GM18499 (cell line): ENCODE data around the gene TBC1D9B.
A peak's percentile ranks its signal among the peaks of the same experiment; 100 is the strongest.

ENCODE experiments used
- ATAC-seq: cut with Tn5 transposase; IDR thresholded peaks from one replicate; pipeline ENCODE4 v1.9.1; 2021; ENCODE audit warnings: moderate number of reproducible peaks; ENCODE audit not compliant: insufficient read depth, unreplicated experiment

Gene TBC1D9B

DNA sequence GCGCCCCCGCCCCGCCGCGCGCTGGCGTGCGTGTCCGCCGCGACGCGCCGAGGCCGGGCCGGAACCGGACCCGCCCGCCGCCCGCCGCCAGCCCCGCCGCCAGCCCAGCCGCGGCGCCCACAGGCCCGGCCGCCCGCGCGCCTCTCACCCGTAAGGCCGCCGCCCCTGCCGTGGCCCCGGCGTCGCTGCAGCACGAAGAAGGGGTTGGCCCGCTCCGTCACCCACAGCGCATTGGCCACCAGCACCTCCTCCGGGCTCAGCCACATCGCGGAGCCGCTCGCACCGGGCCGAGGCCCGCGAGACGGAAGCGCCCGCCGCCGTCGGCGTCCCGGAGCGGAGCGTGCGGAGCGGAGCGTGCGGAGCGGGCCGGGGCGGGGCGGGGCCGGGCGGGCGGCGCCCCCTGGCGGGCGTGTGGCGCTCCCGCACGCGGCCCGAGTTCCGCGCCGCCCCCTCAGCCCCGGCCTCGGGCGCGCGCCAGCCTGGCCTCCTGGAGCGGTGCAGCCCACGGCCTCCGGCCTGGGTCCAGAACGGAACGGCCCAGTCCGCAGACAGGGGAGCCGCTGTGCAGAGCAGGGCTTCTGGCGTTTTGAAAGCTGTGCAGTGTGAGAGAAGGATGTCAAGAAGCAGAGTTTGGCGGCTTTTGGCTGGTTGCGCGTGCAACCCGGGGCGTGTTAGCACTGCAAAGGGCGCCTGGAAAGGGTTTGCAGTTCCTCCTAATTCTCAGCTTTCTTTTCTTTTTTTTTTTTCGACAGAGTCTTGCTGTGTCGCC lies at the start of gene TBC1D9B:
Gene TBC1D9B (minus strand): TSS at position 342 of the 769 bp plus-strand sequence. CDS start 76 bp downstream, at position 266.
- peak; percentile 43 for ATAC-seq

DNA sequence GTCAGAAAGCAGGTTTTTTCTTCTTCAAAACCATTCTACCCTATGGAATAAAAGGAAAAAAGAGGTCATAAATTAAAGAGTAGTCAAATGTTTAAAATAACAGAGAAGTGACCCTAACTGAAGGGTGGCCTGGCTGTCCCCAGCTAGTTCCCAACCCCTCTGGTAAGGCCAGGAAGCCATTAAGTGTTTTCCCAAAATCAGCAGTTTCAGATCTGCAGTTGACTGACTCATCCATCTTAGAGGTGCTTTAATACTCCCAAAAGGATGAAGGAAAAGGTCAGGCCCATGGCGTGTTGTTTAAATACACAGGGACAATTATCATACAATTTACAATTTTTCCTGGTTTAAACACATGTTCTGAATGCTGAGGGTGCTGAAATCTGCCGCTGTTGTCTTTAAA lies 47.9 kb upstream of the TBC1D9B start:
- no peak for ATAC-seq

GRCh38 chr5:179955062-179955461 lies 47.4 kb upstream of the TBC1D9B start:
- no peak for ATAC-seq

DNA sequence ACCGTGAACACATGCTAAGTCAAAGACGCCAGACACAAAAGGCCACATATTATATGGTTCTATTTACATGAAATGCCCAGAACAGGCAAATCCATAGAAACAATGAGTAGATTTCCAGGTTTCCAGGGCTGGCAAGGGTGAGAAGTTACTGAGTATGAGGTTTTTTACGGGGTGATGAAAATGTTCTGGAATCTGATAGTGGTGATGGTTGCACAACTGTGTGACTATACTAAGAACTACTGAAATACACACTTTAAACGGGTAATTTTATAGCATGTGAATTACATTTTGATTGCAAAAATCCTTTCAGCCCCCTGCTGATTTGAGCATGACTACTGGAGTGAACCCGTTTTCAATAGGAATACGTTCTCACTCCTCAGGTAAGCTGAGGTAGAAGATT lies 46.7 kb upstream of the TBC1D9B start:
- ATAC-seq: no peak

GRCh38 chr5:179953987-179954386 lies 46.3 kb upstream of the TBC1D9B start:
- no peak for ATAC-seq

DNA sequence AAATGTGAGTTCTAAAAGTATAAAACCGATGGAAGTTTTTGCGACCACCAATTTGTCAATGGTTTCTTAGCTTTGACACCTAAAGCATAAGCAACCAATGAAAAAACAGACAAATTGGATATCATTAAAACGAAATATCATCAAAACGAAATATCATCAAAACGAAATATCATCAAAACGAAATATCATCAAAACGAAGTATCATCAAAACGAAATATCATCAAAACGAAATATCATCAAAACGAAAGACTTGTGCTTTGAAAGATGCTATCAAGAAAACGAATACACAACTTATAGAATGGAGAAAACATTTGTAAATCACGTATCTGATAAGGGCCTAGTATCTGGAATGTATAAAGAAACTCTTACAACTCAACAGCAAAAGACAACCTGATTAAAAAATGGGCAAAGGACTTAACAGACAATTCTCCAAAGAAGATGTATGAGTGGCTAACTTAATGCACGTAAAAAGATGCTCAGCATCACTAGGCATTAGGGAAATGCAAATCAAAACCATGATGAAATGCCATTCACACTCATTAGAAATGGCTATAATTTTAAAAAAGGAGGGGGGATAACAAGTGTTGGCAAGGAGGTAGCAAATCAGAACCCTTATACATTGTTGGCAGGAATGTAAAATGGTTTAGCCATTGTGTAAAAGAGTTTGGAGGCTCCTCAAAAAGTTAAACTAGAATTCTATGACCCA lies 29.4 kb upstream of the TBC1D9B start:
- ATAC-seq: no peak

DNA sequence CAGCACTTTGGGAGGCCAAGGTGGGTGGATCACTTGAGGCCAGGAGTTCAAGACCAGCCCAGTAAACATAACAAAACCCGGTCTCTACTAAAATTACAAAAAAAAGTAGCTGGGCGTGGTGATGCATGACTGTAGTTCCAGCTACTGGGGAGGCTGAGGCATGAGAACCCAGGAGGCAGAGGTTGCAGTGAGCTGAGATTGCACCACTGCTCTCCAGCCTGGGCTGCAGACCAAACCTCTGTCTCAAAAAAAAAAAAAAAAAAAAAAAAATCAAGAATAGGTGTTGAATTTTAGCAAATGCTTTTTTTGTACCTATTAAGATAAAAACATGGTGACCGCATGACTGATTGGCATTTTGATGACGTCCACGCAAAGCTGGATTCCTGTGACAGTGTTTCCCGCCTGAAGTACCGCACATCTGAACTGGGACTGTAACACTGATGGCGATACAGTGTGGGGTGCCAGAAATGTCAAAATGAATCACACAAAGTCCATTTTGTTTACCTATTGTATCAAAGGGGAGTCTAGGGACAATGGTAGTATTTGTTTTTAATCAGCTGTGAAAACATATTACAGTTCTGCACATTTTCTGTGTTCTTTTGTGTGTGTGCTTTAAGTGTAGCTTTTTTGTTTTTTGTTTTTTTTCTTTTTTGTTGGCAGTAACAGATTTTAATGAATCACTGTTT lies 23.2 kb upstream of the TBC1D9B start:
- ATAC-seq: no peak

GRCh38 chr5:179927824-179928223 lies 20.1 kb upstream of the TBC1D9B start:
- no peak for ATAC-seq

DNA sequence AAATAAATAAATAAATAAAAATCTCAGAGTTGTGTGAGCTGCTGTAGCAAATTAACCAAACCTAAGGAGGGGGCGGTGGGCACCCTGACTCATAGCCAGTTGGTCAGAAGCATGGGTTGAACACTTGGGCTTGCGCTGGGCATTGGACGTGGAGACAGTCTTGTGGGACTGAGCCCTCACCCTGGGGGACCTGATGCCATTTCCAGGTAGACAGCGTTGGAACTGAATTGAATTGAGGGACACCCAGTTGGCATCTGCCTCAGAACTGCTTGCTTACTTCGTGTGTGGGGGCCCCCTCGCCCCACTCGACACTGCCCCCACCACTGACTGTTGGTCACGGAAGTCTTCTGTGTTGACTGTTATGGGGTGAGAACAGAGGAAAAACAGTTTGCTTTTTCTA lies 19.0 kb upstream of the TBC1D9B start:
- no peak for ATAC-seq

DNA sequence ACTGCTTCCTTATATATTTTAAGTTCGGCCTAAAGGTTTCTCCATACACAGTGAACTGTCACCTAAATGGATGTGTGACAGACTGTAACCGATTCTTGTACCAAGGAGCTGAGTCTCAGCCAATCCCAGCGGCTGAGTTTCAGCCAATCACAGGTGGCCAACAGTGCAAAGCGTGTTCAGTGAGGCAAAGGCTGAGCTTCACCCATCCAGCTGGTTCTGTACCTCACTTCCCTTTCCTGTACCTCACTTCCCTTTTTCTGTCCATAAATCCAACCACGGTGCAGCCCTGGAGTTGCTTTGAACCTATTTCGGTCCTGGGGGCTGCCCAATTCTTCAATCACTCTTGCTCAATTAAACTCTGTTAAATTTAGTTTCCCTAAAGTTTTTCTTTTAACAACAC lies 15.7 kb upstream of the TBC1D9B start:
- ATAC-seq: no peak

DNA sequence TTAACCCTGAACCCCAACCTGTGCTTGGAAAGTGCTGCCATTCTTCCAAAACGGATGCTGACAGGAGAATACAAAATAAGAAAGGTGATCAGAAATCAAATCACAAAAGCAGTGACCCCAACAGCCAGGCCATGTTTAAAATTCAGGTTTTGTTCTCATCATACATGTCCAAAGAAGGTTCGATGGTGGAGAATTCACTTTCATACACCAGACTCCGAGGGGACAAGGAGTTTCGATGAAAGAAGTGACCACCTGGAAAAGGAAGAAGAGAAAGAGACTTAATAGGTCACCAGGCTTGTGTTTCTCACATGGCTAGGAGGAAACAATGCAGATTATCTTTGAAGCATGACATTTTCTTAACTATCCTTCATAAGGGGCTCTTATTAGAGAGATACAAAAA lies 12.5 kb upstream of the TBC1D9B start:
- no peak for ATAC-seq

GRCh38 chr5:179919487-179920060 lies 11.9 kb upstream of the TBC1D9B start:
- ATAC-seq: no peak

GRCh38 chr5:179918742-179919486 lies 11.2 kb upstream of the TBC1D9B start:
- no peak for ATAC-seq

DNA sequence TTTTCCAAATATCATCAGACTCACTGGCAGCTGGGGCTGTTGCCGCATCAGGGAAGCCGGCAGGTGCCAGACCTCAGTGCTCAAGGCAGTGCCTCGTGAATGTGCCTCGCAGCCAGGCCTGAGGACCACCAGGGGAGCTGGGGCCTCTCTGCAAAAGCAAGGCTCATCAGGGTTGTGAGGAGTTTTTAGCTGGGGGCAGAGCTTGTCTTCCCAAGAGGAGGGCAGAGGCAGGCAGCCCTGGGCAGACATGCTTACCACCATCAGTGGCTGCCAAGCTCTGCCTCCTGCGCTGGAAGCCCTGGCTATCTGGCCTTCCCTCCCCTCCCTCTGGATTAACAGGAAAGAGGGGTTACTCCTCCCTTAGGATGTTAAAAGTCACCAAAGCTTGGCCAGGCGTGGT lies 8.8 kb upstream of the TBC1D9B start:
- ATAC-seq: no peak

- ATAC-seq: no peak
These were observed 7.8 kb upstream of the TBC1D9B start for GRCh38 chr5:179915406-179915935.

GRCh38 chr5:179914032-179914755 lies 6.5 kb upstream of the TBC1D9B start:
- ATAC-seq: no peak

DNA sequence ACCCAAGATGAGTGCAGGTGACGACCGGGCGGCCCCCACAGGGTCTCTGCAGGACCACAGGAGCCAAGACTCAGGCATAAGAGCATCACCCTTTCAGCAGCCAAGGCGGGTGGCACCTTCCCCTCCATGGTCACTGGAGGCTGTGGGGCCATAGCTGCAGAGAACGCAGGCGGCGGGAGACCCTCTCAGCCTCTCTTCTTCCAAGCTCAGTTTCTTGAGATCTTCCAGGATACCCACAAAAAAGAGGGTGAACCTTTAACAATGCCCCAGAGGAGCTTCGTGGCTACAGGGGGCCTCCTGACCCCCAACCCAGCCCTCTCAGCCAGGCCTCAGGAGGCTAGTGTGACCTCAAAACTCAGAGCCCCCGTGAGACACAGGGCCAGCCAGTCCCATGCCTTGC lies 5.8 kb upstream of the TBC1D9B start:
- ATAC-seq: no peak

DNA sequence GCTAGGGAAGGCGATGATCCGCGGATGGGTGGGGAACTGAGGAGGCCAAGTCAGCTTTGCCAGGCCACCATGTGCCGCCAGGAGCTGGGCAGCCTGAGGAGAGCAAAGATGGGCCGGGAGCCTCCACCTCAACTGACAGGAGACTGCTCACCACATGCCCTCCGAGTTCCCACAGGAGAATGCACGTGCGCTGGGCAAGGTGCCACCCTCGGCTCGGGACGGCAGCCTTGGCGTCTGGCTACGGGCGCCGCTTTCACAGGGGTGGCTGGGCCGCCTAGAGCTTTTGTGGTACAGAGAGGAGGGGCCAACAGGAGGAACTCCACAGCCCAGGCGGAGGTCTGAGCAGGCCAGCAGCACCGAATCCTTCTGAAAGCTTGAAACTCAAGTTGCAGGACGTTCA lies 5.3 kb upstream of the TBC1D9B start:
- ATAC-seq: no peak

DNA sequence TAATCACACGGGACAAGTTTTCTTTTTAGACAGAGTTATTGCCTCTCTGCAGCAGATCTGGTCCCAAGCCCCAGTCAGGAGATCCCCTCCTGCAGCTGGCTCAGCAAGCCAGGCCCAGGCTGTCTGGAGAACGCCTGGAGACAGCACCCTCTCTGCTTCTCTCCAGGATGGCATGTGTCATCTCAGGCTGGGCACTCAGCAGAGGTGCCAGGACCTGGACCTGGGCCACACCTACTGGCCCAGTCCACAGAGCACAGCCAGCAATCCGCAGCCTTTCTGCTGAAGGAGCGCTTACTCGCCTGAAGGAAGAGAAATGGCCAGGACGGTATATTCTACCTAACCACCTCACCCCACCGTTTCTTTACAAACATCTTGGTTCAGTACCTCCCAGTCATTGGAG lies 4.7 kb upstream of the TBC1D9B start:
- no peak for ATAC-seq
